Measurements from ENCODE around the gene CYP2U1. TPM values are rescaled to one million over a fixed set of nuclear protein-coding genes. Genes with fewer than 3 reads are reported as not detected.
"Not testable (repeated sequence)": the region's sequence is repeated elsewhere in the genome, so short reads cannot be mapped to it uniquely, and the experiment has no call there.

The CYP2U1 gene
- total and polyA plus RNA-seq, 5 donors = 7.3 to 14.8 (median 13.6) TPM

DNA sequence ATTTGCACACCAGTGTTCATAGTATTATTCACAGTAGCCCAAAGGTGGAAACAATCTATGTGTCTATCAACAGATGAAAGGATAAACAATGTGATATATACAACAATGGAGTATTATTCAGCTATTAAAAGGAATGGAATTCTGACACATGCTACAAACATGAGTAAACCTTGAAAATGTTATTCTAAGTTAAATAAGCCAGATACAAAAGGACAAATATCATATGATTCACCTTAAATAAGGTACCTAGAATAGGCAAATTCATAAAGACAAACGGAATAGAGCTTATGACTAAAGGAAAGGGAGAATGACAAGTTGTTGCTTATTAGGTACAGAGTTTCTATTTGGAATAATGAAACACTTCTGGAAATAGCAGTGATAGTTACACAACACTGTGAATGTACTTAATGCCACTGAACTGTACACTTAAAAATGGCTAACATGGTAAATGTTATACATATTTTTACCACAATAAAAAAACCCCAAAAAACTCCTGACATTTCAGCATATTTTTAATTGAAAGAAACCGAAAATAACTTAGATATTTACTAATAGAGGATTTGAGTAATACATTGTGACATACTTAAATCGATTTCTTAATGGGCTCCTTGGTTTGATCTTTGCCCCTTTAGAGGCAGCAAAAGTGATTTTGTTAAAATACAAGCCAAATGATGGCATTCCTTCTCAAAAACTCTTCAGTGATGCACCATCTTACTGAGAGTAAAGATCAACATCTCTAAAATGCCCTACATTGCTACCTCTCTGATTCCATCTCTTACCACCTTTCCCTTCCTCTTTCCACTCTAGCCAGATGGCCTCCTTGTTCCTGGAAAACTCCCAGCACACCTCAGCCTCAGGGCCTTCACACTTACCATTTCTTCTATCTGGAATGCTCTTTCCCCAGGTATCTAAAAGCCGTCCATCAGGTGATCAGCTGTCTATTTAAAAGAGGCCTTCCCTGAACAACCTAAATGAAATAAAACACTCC, 8.6 kb upstream of the CYP2U1 start:
- H3K27ac ChIP-seq (ENCODE audit: low read length) = no peak overlapping the region
- H3K9me3 ChIP-seq (ENCODE audit: control insufficient read depth, low read length) = no peaks in the 10 kb centered on the region
- no peaks in the 10 kb centered on the region for H3K4me1 ChIP-seq (ENCODE audit: control insufficient read depth, insufficient read depth, low read length)
- WGBS = 82% methylated on average over 4 of the region's 4 CpGs
- intact Hi-C loops (cut with DNase I) = no loop called here
- DNase-seq (no peak), ATAC-seq (no peak)
- no peaks in the 10 kb centered on the region for H3K27me3 ChIP-seq (ENCODE audit: control insufficient read depth, insufficient read depth)
- H3K4me3 ChIP-seq (ENCODE audit: low read length) = no peak overlapping the region

DNA sequence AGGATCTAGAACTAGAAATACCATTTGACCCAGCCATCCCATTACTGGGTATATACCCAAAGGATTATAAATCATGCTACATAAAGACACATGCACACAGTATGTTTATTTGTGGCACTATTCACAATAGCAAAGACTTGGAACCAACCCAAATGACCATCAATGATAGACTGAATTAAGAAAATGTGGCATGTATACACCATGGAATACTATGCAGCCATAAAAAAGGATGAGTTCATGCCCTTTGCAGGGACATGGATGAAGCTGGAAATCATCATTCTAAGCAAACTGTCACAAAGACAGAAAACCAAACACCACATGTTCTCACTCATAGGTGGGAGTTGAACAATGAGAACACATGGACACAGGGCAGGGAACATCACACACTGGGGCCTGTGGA, 5.6 kb upstream of the CYP2U1 start:
- ATAC-seq; H3K27ac ChIP-seq (ENCODE audit: low read length); intact Hi-C loops (cut with DNase I); H3K4me1 ChIP-seq (ENCODE audit: control insufficient read depth, insufficient read depth, low read length); H3K4me3 ChIP-seq (ENCODE audit: low read length); H3K9me3 ChIP-seq (ENCODE audit: control insufficient read depth, low read length); DNase-seq; H3K27me3 ChIP-seq (ENCODE audit: control insufficient read depth, insufficient read depth): not testable (repeated sequence)

DNA sequence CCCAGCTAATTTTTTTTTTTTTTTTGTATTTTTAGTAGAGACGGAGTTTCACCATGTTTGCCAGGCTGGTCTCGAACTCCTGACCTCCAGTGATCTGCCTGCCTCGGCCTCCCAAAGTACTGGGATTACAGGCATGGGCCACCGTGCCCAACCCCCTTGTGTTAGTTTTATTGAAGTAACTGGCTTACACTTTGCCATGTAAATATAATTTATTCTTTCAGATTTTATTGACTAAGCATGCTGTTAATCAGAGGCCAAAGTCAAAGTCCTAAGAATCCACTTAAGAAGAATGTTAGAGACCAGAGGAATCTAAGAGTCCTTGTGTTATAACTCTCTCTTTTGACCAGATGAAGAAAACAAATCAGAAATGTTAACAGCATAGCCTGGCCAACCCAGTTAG, 4.5 kb upstream of the CYP2U1 start:
- H3K4me1 ChIP-seq (ENCODE audit: control insufficient read depth, insufficient read depth, low read length); H3K27me3 ChIP-seq (ENCODE audit: control insufficient read depth, insufficient read depth); H3K9me3 ChIP-seq (ENCODE audit: control insufficient read depth, low read length); intact Hi-C loops (cut with DNase I); H3K4me3 ChIP-seq (ENCODE audit: low read length); ATAC-seq; H3K27ac ChIP-seq (ENCODE audit: low read length); DNase-seq: not testable (repeated sequence)
- 87% methylated on average over 4 of the region's 4 CpGs for WGBS

GRCh38 chr4:107931775-107932321, 499 bp downstream of the CYP2U1 start:
- H3K9me3 ChIP-seq (ENCODE audit: control insufficient read depth, low read length) = no peaks in the 10 kb centered on the region
- ATAC-seq = peak; percentile 1 to 2
- DNase-seq = no peak
- intact Hi-C loops (cut with DNase I) = no loop called here
- WGBS = 2% methylated on average over 45 of the region's 45 CpGs
- H3K27ac ChIP-seq (ENCODE audit: low read length) = peak overlapping the region; percentile 59
- H3K4me3 ChIP-seq (ENCODE audit: low read length) = peak overlapping the region; percentile 73
- H3K27me3 ChIP-seq (ENCODE audit: control insufficient read depth, insufficient read depth) = no peaks in the 10 kb centered on the region
- peaks cover 3% of the 10 kb centered on the region for H3K4me1 ChIP-seq (ENCODE audit: control insufficient read depth, insufficient read depth, low read length)

DNA sequence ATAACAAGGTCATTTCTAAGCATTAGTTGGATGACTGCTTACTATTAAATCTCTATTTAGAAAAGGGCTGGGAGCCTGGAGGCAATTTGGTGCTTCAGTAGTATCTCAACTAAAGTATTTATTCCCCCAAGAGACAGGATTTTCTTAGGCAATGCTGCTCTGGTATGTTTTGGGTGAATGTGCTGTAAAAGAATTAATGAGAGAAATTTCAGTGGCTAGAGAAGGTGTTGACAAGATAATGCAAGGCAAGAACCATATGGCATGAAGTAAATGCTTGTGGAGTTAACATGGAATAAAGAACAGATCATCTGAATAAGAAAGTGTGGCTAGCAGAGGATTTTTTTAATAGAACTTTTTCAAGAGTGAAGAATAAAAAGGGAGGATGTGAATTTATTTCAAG, 3.9 kb downstream of the CYP2U1 start:
- Histone ChIP-seq H3K27me3 (ENCODE audit: control insufficient read depth, insufficient read depth) (no peaks in the 10 kb centered on the region), H3K4me3 (ENCODE audit: low read length) (no peak overlapping the region), H3K9me3 (ENCODE audit: control insufficient read depth, low read length) (no peaks in the 10 kb centered on the region), H3K27ac (ENCODE audit: low read length) (no peak overlapping the region), H3K4me1 (ENCODE audit: control insufficient read depth, insufficient read depth, low read length) (peaks cover 3% of the 10 kb centered on the region)
- DNase-seq (no peak), ATAC-seq (no peak)
- intact Hi-C loops (cut with DNase I) = no loop called here

DNA sequence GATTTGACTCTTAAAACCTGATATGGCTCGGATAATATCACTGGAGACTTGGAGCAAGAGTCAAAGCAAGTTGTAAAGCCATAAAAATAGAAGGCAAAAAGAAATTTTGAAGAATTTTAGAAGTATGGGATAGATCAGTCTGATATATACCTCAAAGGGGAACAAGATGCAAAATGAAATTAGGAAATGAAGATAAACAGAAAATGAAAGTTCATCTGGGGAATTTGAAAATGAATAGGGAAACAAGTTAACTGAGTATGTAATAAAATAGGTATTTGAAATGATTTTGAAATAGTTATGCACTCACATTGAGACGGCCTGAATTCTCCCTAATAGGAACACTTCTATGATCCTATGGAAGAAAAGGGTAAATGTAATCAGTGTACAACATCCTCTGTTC, 5.7 kb downstream of the CYP2U1 start:
- ATAC-seq (no peak), DNase-seq (no peak)
- Histone ChIP-seq H3K4me3 (ENCODE audit: low read length) (no peak overlapping the region), H3K27ac (ENCODE audit: low read length) (no peak overlapping the region), H3K9me3 (ENCODE audit: control insufficient read depth, low read length) (no peaks in the 10 kb centered on the region), H3K27me3 (ENCODE audit: control insufficient read depth, insufficient read depth) (no peaks in the 10 kb centered on the region), H3K4me1 (ENCODE audit: control insufficient read depth, insufficient read depth, low read length) (peaks cover 3% of the 10 kb centered on the region)
- 91% methylated on average over 2 of the region's 2 CpGs for WGBS
- intact Hi-C loops (cut with DNase I) = no loop called here

GRCh38 chr4:107939307-107939706, 8.0 kb downstream of the CYP2U1 start:
- intact Hi-C loops (cut with DNase I) = no loop called here
- H3K27me3 ChIP-seq (ENCODE audit: control insufficient read depth, insufficient read depth) = no peaks in the 10 kb centered on the region
- ATAC-seq = no peak

GRCh38 chr4:107945809-107946208, 14.5 kb downstream of the CYP2U1 start:
- Histone ChIP-seq H3K9me3 (ENCODE audit: control insufficient read depth, low read length) (no peaks in the 10 kb centered on the region), H3K4me3 (ENCODE audit: low read length) (no peak overlapping the region), H3K27me3 (ENCODE audit: control insufficient read depth, insufficient read depth) (no peaks in the 10 kb centered on the region), H3K4me1 (ENCODE audit: control insufficient read depth, insufficient read depth, low read length) (no peaks in the 10 kb centered on the region), H3K27ac (ENCODE audit: low read length) (no peak overlapping the region)
- DNase-seq (no peak), ATAC-seq (no peak)
- 93% methylated on average over 3 of the region's 3 CpGs for WGBS
- intact Hi-C loops (cut with DNase I) = no loop called here

More at GRCh38 chr4:107939307-107939706, 8.0 kb downstream of the CYP2U1 start:
- Histone ChIP-seq H3K4me3 (ENCODE audit: low read length) (no peak overlapping the region), H3K27ac (ENCODE audit: low read length) (no peak overlapping the region), H3K9me3 (ENCODE audit: control insufficient read depth, low read length) (no peaks in the 10 kb centered on the region), H3K4me1 (ENCODE audit: control insufficient read depth, insufficient read depth, low read length) (no peaks in the 10 kb centered on the region)
- WGBS = 91% methylated on average over 1 of the region's 1 CpG
- DNase-seq = no peak

GRCh38 chr4:107950746-107951540, 19.6 kb downstream of the CYP2U1 start:
- no peaks in the 10 kb centered on the region for H3K27me3 ChIP-seq (ENCODE audit: control insufficient read depth, insufficient read depth)
- intact Hi-C loops (cut with DNase I) = no loop called here
- H3K4me1 ChIP-seq (ENCODE audit: control insufficient read depth, insufficient read depth, low read length) = no peaks in the 10 kb centered on the region
- ATAC-seq (no peak), DNase-seq (no peak)
- H3K27ac ChIP-seq (ENCODE audit: low read length) = no peak overlapping the region
- 95% methylated on average over 2 of the region's 2 CpGs for WGBS
- H3K4me3 ChIP-seq (ENCODE audit: low read length) = no peak overlapping the region
- H3K9me3 ChIP-seq (ENCODE audit: control insufficient read depth, low read length) = no peaks in the 10 kb centered on the region

DNA sequence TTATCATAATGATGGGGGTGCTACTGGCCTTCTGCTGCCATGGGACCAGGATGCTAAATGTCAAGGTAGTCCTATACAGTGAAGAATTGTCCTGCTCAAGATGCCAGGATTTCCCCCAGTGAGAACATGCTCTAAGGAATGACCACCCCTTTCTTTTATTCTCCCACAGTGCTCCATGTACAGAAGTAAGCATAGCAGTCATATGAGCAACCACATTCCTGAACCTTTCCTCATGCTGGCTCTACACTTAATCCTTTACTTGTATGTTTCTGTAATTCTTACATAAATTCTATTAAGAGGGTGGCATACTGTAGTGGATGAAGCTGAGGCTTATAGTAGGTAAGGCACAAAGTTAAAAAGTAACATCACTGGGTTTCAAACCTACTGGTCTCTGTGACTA, 20.2 kb downstream of the CYP2U1 start:
- Histone ChIP-seq H3K27ac (ENCODE audit: low read length) (no peak overlapping the region), H3K4me1 (ENCODE audit: control insufficient read depth, insufficient read depth, low read length) (no peaks in the 10 kb centered on the region), H3K9me3 (ENCODE audit: control insufficient read depth, low read length) (no peaks in the 10 kb centered on the region), H3K27me3 (ENCODE audit: control insufficient read depth, insufficient read depth) (no peaks in the 10 kb centered on the region), H3K4me3 (ENCODE audit: low read length) (no peak overlapping the region)
- intact Hi-C loops (cut with DNase I) = no loop called here
- DNase-seq = no peak
- no peak for ATAC-seq

DNA sequence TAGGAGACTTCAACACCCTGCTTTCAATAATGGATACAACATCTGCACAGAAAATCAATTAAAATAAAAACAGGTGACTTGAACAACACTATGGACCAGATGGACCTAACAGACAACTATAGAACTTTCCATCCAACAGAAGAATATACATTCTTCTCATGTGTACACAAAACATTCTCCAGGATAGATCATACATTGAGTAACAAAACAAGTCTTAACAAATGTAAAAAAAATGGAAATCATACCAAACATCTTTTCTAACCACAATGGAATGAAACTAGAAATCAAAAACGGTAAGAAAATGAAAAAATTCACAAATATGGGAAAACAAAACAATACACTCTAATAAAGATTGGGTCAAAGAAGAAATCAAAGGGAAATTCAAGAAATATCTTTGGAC, 24.7 kb downstream of the CYP2U1 start:
- no peaks in the 10 kb centered on the region for H3K9me3 ChIP-seq (ENCODE audit: control insufficient read depth, low read length)
- no peak overlapping the region for H3K27ac ChIP-seq (ENCODE audit: low read length)
- no peak overlapping the region for H3K4me3 ChIP-seq (ENCODE audit: low read length)
- no peak for DNase-seq
- intact Hi-C loops (cut with DNase I) = no loop called here
- no peak for ATAC-seq
- H3K27me3 ChIP-seq (ENCODE audit: control insufficient read depth, insufficient read depth) = no peaks in the 10 kb centered on the region
- H3K4me1 ChIP-seq (ENCODE audit: control insufficient read depth, insufficient read depth, low read length) = no peaks in the 10 kb centered on the region
- 86% methylated on average over 1 of the region's 1 CpG for WGBS
